Esophagus squamous epithelium (tissue), 5 donors: ENCODE measurements around the gene RHEBL1. TPM values are rescaled to one million over a fixed set of nuclear protein-coding genes. Genes with fewer than 3 reads are reported as not detected.

Source experiments
- DNase-seq: peaks from one replicate; lab custom pipeline; 2025; lab: John Stamatoyannopoulos, UW
- H3K27ac ChIP-seq, 4 donors: fragments of 200-600 bp; sonication (generic); one replicate each; pipeline ENCODE4 v1.5.1; 2016 to 2019; ENCODE audit warnings: mild to moderate bottlenecking in 1 of 4
- H3K27me3 ChIP-seq, 4 donors: fragments of 200-600 bp; sonication (generic); 1 replicate in 3 of 4; 2 replicates in 1 of 4; pipeline versions ENCODE4 v1.5.1 to v1.6.0; 2017 to 2021; ENCODE audit warnings: antibody characterized with exemption in 1 of 4
- H3K36me3 ChIP-seq, 3 donors: fragments of 200-600 bp; sonication (generic); one replicate each; pipeline ENCODE4 v1.5.1; 2016 to 2019
- H3K4me1 ChIP-seq, 3 donors: fragments of 200-600 bp; sonication (generic); one replicate each; pipeline ENCODE4 v1.5.1; 2017 to 2019
- H3K4me3 ChIP-seq, 4 donors: fragments of 200-600 bp; sonication (generic); 1 replicate in 3 of 4; 2 replicates in 1 of 4; pipeline ENCODE4 v1.5.1; 2016 to 2019; ENCODE audit warnings: mild to moderate bottlenecking in 2 of 4, moderate library complexity in 1 of 4
- H3K9me3 ChIP-seq, 3 donors: fragments of 200-600 bp; sonication (generic); one replicate each; pipeline ENCODE4 v1.5.1; 2016 to 2019
- CTCF ChIP-seq, 6 experiments: fragments of 450-650 bp in 4 of 6; fragments of 200-600 bp in 2 of 6; sonication (generic) in 2 of 6; IDR thresholded peaks; one replicate each; pipeline ENCODE4 v1.5.1; 2016 to 2019; ENCODE audit warnings: antibody characterized with exemption in 6 of 6, mild to moderate bottlenecking in 4 of 6, moderate library complexity in 4 of 6
- POLR2A ChIP-seq, 4 donors: fragments of 450-650 bp; IDR thresholded peaks; one replicate each; pipeline ENCODE4 v1.6.1; 2017; ENCODE audit warnings: antibody characterized with exemption in 4 of 4, mild to moderate bottlenecking in 4 of 4, moderate library complexity in 3 of 4
- WGBS, 2 donors: methylation state at CpG; one replicate each; pipeline ENCODE4 v1.1.5; 2018; 5-methylcytosine and 5-hydroxymethylcytosine counted together
- intact Hi-C: fragments of 100-400 bp; cut with DNase I; formaldehyde crosslinking; loops from one replicate; pipeline ENCODE4 v1.15.0; 2022
- total RNA-seq, 4 donors: library from RNA; depleted of rRNA; stranded (reverse); fragments of >200 nt; gene quantifications; one replicate each; pipeline ENCODE4 v1.1.0, GENCODE V29; 2016
- donor health status: DM: yes; HTN: yes; CAD: no.

Gene RHEBL1
- total RNA-seq, 4 donors from 2014 or later, result 0.23 to 0.44 TPM; not detected in 2

- Histone ChIP-seq H3K27me3 (no peaks in the 10 kb centered on the region), H3K36me3 (peaks cover 78 to 100% (median 87%) of the 10 kb centered on the region in 3 donors), H3K27ac (no peak overlapping the region), H3K4me1 (no peaks in the 10 kb centered on the region), H3K9me3 (no peaks in the 10 kb centered on the region), H3K4me3 (no peak overlapping the region)
- intact Hi-C loops, result no loop called here
- WGBS, 2 donors, result 83 to 86% methylated on average over 4 to 13 of the region's 20 CpGs
- no peak for DNase-seq
- no peak for TF ChIP-seq POLR2A (IDR thresholded peaks at IDR 0.05)
- no peak for TF ChIP-seq CTCF (IDR thresholded peaks at IDR 0.05)
Observed at GRCh38 chr12:49038291-49038955, 31.4 kb downstream of the RHEBL1 start.

GRCh38 chr12:49037947-49038237 is 31.9 kb downstream of the RHEBL1 start:
- no peak for TF ChIP-seq CTCF (IDR thresholded peaks at IDR 0.05)
- no peak for TF ChIP-seq POLR2A (IDR thresholded peaks at IDR 0.05)

GRCh38 chr12:49037111-49037946 is 32.5 kb downstream of the RHEBL1 start:
- H3K9me3 ChIP-seq, result no peaks in the 10 kb centered on the region
- H3K4me3 ChIP-seq, result no peak overlapping the region
- H3K27ac ChIP-seq, result no peak overlapping the region
- WGBS, 2 donors, result 80 to 93% methylated on average over 2 to 3 of the region's 9 CpGs
- intact Hi-C loops, result no loop called here
- no peaks in the 10 kb centered on the region for H3K4me1 ChIP-seq
- DNase-seq, result no peak
- no peaks in the 10 kb centered on the region for H3K27me3 ChIP-seq
- H3K36me3 ChIP-seq, result peaks cover 79 to 100% (median 87%) of the 10 kb centered on the region in 3 donors
- TF ChIP-seq POLR2A (IDR thresholded peaks at IDR 0.05) (no peak), CTCF (IDR thresholded peaks at IDR 0.05) (no peak)

More at GRCh38 chr12:49037947-49038237, 31.9 kb downstream of the RHEBL1 start:
- 86% methylated on average over 5 of the region's 7 CpGs; no CpG with 5 or more reads in 1 of the 2 donors for WGBS, 2 donors
- no peak for DNase-seq
- no peaks in the 10 kb centered on the region for H3K9me3 ChIP-seq
- no peak overlapping the region for H3K27ac ChIP-seq
- H3K4me1 ChIP-seq, result no peaks in the 10 kb centered on the region
- H3K27me3 ChIP-seq, result no peaks in the 10 kb centered on the region
- H3K4me3 ChIP-seq, result no peak overlapping the region
- intact Hi-C loops, result no loop called here
- H3K36me3 ChIP-seq, result peaks cover 78 to 100% (median 87%) of the 10 kb centered on the region in 3 donors

GRCh38 chr12:49036029-49036428 is 33.8 kb downstream of the RHEBL1 start:
- intact Hi-C loops, result no loop called here
- Histone ChIP-seq H3K36me3 (peaks cover 79 to 100% (median 86%) of the 10 kb centered on the region in 3 donors), H3K4me3 (no peak overlapping the region), H3K9me3 (no peaks in the 10 kb centered on the region), H3K27me3 (no peaks in the 10 kb centered on the region), H3K27ac (no peak overlapping the region), H3K4me1 (no peaks in the 10 kb centered on the region)
- WGBS, 2 donors, result 74 to 88% methylated on average over 4 of the region's 4 CpGs
- DNase-seq, result no peak
- TF ChIP-seq POLR2A (IDR thresholded peaks at IDR 0.05), result no peak
- no peak for TF ChIP-seq CTCF (IDR thresholded peaks at IDR 0.05)

- no CpG with 5 or more reads among the region's 4 CpGs for WGBS, 2 donors
- H3K27me3 ChIP-seq, result no peaks in the 10 kb centered on the region
- no peaks in the 10 kb centered on the region for H3K9me3 ChIP-seq
- H3K27ac ChIP-seq, result no peak overlapping the region
- no peak for DNase-seq
- TF ChIP-seq CTCF (IDR thresholded peaks at IDR 0.05) (no peak), POLR2A (IDR thresholded peaks at IDR 0.05) (no peak)
- intact Hi-C loops, result no loop called here
- H3K4me3 ChIP-seq, result no peak overlapping the region
- H3K4me1 ChIP-seq, result no peaks in the 10 kb centered on the region
- H3K36me3 ChIP-seq, result peaks cover 75 to 100% (median 75%) of the 10 kb centered on the region in 3 donors
Observed at GRCh38 chr12:49034286-49034622, 35.5 kb downstream of the RHEBL1 start.
